Fibroblast of upper back skin (primary cell): ENCODE results near the gene LARP6.
"Not testable (repeated sequence)": the region's sequence is repeated elsewhere in the genome, so short reads cannot be mapped to it uniquely, and the experiment has no call there.

ENCODE experiments used
- DNase-seq: peaks from one replicate; pipeline ENCODE4 v3.0.0-alpha.2; 2013

LARP6 gene

GRCh38 chr15:70853973-70854665, at the start of gene LARP6:
Gene LARP6 (minus strand): TSS chr15:70854157. CDS start chr15:70854088, 69 bp downstream.
- DNase-seq, result peak; percentile 44

- peak; percentile 86 for DNase-seq
Measured at GRCh38 chr15:70902107-70902506, 48.1 kb upstream of the LARP6 start.

GRCh38 chr15:70892912-70893560, 39.1 kb upstream of the LARP6 start:
- peak; percentile 70 for DNase-seq

GRCh38 chr15:70892002-70892911, 38.3 kb upstream of the LARP6 start, which contains the start of the genes LRRC49 and THAP10:
Gene LRRC49 (plus strand): TSS chr15:70892826. CDS start chr15:70892895, 69 bp downstream.
Gene THAP10 (minus strand): TSS chr15:70892433. CDS start chr15:70892272, 161 bp downstream.
- DNase-seq, result peak; percentile 96

- DNase-seq, result no peak
Measured at GRCh38 chr15:70882361-70882760, 28.4 kb upstream of the LARP6 start.

- DNase-seq, result no peak
Measured at GRCh38 chr15:70880781-70881180, 26.8 kb upstream of the LARP6 start.

GRCh38 chr15:70879401-70879800, 25.4 kb upstream of the LARP6 start:
- peak; percentile 86 for DNase-seq

GRCh38 chr15:70876683-70877082, 22.7 kb upstream of the LARP6 start:
- no peak for DNase-seq

GRCh38 chr15:70876011-70876410, 22.1 kb upstream of the LARP6 start:
- DNase-seq, result no peak

GRCh38 chr15:70875001-70875782, 21.2 kb upstream of the LARP6 start:
- peak; percentile 60 for DNase-seq

GRCh38 chr15:70873232-70874054, 19.5 kb upstream of the LARP6 start:
- DNase-seq, result no peak

GRCh38 chr15:70871490-70871889, 17.5 kb upstream of the LARP6 start:
- DNase-seq, result not testable (repeated sequence)

- peak; percentile 92 for DNase-seq
Measured at GRCh38 chr15:70870051-70870450, 16.1 kb upstream of the LARP6 start.

- DNase-seq, result peak; percentile 13
Measured at GRCh38 chr15:70869346-70869745, 15.4 kb upstream of the LARP6 start.

GRCh38 chr15:70867911-70868467, 14.0 kb upstream of the LARP6 start:
- peak; percentile 85 for DNase-seq

- no peak for DNase-seq
Measured at GRCh38 chr15:70866982-70867641, 13.2 kb upstream of the LARP6 start.

- DNase-seq, result peak; percentile 92
Measured at GRCh38 chr15:70863450-70864218, 9.7 kb upstream of the LARP6 start.

- DNase-seq, result no peak
Measured at GRCh38 chr15:70859998-70860397, 6.0 kb upstream of the LARP6 start.

- no peak for DNase-seq
Measured at GRCh38 chr15:70859322-70859908, 5.5 kb upstream of the LARP6 start.
